GM18909 (cell line): Measurements from ENCODE around the gene ZNF679.
"Not testable (repeated sequence)": the region's sequence is repeated elsewhere in the genome, so short reads cannot be mapped to it uniquely, and the experiment has no call there.

Source experiments
- ATAC-seq: cut with Tn5 transposase; IDR thresholded peaks from one replicate; pipeline ENCODE4 v1.9.1; 2021; ENCODE audit warnings: mild to moderate bottlenecking; ENCODE audit not compliant: unreplicated experiment, poor library complexity

ZNF679 gene

DNA sequence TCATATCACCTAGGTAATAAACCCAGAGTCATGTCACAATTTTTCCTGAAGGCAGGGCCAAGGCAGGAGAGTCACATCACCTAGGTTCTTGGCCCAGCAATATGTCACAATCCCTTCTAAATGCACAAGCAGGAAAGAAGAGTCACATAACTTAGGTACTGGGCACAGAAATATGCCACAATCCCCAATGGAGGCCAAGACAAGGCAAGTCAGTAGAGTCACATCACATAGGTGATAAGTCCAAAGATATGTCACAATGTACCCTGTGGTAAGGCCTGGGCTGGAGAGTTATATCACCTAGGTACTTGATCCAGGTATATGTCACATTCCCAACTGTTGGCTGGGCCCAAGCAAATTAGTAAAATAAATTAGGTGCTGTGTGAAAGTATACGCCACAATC, at the start of gene ZNF679:
ZNF679 (plus strand) TSS at position 301 of the 400 bp plus-strand sequence. CDS start 20,644 bp downstream, outside the sequence.
- not testable (repeated sequence) for ATAC-seq

GRCh38 chr7:64180989-64181388, 47.3 kb upstream of the ZNF679 start:
- no peak for ATAC-seq

GRCh38 chr7:64181586-64181985, 46.7 kb upstream of the ZNF679 start:
- ATAC-seq: no peak

DNA sequence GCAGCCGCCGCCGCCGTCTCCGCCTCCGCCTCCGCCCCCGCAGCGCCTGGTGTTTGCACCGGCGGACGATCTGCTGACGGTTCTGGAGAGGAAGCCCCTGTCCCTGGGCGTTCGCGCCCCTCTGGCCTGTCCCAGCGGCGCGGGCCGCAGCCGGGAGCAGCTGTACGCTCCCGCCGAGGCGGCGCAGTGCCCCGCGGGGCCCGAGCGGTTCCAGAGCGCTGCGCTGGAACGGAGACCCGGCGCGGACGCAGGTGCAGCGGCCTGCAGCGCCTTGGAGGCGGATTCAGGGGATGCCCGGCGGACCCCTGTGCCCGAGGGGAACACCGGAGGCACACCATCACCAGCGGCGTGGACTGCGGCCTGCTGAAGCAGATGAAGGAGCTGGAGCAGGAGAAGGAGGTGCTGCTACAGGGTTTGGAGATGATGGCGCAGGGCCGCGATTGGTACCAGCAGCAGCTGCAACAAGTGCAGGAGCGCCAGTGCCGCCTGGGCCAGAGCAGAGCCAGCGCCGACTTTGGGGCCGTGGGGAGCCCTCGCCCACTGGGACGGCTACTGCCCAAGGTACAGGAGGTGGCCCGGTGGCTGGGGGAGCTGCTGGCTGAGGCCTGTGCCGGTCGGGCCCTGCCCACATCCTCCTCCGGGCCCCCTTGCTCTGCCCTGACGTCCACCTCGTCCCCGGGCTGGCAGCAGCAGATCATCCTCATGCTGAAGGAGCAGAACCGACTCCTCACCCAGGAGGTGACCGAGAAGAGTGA, 46.1 kb upstream of the ZNF679 start:
- no peak for ATAC-seq

DNA sequence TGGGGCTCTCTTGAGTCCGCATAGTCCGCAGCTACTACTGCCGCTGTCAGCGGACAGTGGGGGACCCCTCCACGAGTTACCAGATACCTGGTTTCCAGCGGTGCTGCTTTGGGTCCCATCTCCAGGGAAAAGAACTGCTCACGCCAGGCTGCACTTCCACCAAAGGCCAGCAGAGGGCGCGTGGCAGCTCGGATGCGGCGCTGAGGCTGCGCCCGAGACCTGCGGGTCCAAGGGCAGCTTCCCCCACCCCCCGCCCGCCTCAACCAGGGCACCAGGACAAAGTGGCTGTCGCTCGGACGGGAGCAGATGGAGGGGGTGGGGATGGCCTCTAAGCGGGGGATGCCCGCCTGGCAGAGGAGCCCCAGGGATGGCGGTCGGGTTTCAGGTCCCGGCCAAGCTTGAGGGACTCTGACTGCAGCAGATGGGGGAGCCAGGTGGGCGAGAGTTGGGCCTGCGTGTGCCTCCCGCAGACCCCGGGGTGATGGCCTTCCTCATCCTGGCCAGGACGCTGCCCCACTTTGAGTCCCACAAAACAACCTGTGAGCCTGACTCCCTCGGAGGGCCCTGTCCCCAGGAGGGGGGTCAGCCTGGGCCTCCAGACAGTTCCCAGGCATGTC, 45.0 kb upstream of the ZNF679 start:
- ATAC-seq: no peak

- ATAC-seq: no peak
Observed at GRCh38 chr7:64183827-64184372, 44.4 kb upstream of the ZNF679 start.

- no peak for ATAC-seq
Observed at GRCh38 chr7:64184376-64184775, 43.9 kb upstream of the ZNF679 start.

- no peak for ATAC-seq
Observed at GRCh38 chr7:64187408-64187807, 40.9 kb upstream of the ZNF679 start.

DNA sequence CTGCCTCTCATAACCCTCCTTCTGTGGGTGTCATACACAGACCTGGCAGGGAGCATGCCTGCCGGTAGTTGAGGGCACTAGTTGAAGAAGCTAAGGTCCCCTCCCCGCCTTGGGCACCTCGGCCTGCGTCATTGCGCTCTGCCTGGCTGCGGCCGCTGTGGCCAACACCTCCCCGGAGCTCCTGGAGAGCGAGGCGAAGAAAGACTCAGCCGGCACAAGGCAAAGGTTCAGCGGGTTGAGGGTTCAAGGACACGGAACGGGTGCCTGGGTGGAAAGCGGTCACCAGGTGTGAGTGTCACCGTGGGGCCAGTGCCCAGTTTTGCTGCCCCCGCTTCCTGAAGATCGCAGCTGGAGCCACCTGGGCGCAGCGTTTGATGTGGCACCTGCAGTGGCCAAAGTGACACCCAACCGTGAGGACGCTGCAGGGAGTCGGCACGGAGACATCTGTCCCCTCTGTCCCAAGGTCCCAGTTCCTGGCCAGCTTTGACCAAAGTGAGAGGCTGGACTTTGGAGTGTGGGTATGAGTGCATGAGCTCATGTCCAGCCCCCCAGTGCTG, 36.0 kb upstream of the ZNF679 start:
- no peak for ATAC-seq

GRCh38 chr7:64192775-64193174, 35.5 kb upstream of the ZNF679 start:
- ATAC-seq: no peak

GRCh38 chr7:64206903-64207302, 21.4 kb upstream of the ZNF679 start, which contains the start of gene ZNF735:
ZNF735 (plus strand) TSS chr7:64207203; CDS start chr7:64207203, 0 bp downstream.
- no peak for ATAC-seq

- ATAC-seq: not testable (repeated sequence)
Observed at GRCh38 chr7:64219710-64220298, 8.5 kb upstream of the ZNF679 start.

GRCh38 chr7:64223366-64223765, 4.9 kb upstream of the ZNF679 start:
- no peak for ATAC-seq

DNA sequence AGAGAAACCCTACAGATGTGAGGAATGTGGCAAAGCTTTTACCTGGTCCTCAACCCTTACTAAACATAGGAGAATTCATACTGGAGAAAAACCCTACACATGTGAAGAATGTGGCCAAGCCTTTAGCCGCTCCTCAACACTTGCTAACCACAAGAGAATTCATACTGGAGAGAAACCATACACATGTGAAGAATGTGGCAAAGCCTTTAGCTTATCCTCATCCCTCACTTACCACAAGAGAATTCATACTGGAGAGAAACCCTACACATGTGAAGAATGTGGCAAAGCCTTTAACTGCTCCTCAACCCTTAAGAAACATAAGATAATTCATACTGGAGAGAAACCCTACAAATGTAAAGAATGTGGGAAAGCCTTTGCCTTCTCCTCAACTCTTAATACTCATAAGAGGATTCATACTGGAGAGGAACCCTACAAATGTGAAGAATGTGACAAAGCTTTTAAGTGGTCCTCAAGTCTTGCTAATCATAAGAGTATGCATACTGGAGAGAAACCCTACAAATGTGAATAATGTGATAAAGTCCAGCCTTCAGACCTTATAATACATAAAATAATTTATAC, 38.2 kb downstream of the ZNF679 start:
- ATAC-seq: no peak

DNA sequence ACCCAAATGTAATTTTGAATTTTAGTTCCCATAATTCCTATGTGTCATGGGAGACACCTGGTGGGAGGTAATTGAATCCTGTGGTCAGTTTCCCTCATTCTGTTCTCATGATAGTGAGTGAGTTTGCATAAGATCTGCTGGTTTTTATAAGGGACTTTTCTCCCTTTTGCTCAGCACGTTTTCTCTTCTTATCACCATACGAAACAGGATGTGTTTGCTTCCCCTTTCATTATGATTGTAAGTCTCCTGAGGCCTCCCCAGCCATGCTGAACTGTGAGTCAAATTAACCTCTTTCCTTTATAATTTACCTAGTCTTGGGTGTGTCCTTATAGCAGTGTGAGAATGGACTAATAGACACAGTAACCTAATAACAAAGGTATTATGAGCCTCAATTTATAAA, 49.4 kb downstream of the ZNF679 start:
- ATAC-seq: no peak

DNA sequence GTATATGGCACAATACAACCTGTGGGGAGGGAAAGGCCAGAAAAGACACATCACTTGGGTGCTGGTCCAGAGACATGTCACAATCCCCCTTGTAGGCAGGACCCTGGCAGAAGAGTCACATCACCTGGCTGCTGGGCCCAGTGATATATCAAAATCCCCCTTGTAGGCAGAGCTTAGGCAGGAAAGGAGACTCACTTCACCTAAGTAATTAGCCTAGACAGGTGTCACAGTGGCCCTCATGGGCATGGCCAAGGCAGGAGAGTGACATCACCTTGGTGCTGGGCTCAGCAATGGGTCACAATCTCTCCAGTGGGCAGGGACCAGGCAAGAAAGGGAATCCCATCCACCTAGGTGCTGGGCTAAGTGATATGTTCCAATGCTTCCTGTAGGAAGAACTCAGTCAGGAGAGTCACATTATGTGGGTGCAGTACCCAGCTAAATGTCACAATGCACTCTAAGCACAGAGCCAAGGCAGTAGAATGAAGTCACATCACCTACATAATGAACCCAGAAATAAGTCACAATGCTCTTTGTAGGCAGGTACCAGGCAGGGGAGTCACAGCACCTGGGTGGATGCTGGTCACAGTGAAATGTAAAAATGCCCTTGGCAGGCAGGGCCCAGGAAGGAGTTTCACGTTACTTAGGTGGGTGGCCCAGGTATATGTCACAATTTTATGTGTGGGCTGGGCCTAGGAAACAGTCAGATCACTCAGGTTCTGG, 66.6 kb downstream of the ZNF679 start:
- no peak for ATAC-seq

- ATAC-seq: not testable (repeated sequence)
Observed at GRCh38 chr7:64297418-64297817, 69.1 kb downstream of the ZNF679 start.

DNA sequence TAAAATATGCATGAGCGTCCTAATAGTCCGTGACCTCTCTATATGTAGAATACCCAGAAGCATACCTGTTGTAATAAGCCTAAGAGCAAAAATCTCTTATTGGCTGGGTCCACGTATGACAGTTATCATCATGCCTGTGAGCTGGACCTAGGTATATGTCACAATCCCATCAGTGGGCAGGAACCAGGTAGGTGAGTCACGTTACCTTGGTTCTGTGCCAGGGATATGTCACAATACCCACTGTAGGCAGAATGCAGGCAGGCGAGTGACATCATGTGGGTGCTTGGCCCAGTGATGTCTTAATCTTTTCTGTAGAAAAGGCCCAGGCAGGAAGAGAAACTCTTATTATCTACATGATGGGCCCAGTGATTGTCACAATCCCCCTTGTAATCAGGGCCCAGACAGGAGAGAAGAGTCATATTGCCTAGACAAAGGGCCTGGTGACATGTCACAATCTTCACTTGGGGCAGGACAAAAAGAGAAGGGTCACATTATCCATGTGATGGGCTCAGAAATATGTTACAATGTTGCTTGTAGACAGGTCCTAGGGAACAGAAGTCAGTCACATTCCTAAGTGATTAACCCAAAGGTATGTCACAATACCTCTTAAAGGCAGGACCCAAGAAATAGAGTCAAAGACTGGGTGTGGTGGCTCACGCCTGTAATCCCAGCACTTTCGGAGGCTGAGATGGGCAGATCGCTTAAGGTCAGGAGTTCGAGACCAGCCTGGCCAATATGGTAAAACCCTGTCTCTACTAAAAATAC, 72.5 kb downstream of the ZNF679 start:
- ATAC-seq: no peak
